Parietal lobe (tissue), 2 donors: ENCODE measurements around the gene ARID1A. TPM values are rescaled to one million over a fixed set of nuclear protein-coding genes. Genes with fewer than 3 reads are reported as not detected.

Source experiments
- small RNA-seq: library from RNA; depleted of rRNA; stranded (forward); fragments of <200 nt; gene quantifications from one replicate; pipeline ENCODE3, GENCODE V24; 2014; ENCODE audit warnings: low replicate concordance
- total RNA-seq: library from RNA; depleted of rRNA; stranded (reverse); fragments of >200 nt; gene quantifications from one replicate; pipeline ENCODE4 v1.2.3, GENCODE V29; 2014

The ARID1A gene
- 83.9 TPM for total RNA-seq

GRCh38 chr1:26695356-26696118 lies at the start of gene ARID1A:
Gene ARID1A (plus strand): TSS chr1:26696015. CDS start chr1:26696404, 389 bp downstream.

DNA sequence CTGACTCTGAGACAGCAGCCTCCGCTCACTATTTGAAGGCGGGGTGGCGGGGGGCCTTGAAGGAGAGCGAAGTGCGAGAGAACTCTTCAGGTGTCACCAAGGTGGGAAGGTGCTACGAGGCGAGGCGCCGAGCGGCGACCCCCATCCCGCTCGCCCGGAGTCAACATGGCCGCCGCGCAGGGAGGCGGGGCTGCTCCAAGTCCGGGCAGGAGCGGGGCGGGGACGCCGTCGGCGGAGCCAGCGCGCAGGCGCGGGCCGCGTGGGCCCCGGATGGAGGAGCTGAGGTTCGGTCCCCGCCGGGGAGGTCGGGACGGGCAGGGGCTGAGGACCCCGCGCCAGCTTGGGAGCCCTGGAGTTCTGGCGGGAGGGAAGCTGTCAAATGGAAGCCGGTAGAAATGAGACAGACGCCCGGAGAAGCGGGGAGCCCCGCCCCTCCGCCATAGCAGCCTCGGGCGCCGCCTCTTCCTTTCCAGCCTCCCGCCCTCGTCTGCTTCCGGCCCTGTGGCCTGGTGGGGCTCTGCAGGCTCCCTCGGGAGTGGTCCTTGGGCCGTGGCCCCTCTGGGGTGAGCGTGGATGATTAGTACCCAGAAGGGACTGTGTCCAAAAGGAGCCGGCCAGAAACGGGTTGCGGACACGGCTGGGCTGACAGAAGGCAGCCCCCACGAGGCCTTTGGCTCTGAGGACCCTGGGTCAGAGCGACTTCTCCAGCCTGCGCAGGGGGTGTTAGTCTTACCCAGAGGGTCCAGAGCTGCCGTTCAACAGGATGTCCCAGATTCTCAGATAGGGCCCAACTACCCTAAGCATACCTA lies 92.1 kb downstream of the ARID1A start, which contains the start of gene PIGV:
Gene PIGV, plus strand, starts transcription at position 245 of the 809 bp plus-strand sequence. CDS start 2,866 bp downstream, outside the sequence.

DNA sequence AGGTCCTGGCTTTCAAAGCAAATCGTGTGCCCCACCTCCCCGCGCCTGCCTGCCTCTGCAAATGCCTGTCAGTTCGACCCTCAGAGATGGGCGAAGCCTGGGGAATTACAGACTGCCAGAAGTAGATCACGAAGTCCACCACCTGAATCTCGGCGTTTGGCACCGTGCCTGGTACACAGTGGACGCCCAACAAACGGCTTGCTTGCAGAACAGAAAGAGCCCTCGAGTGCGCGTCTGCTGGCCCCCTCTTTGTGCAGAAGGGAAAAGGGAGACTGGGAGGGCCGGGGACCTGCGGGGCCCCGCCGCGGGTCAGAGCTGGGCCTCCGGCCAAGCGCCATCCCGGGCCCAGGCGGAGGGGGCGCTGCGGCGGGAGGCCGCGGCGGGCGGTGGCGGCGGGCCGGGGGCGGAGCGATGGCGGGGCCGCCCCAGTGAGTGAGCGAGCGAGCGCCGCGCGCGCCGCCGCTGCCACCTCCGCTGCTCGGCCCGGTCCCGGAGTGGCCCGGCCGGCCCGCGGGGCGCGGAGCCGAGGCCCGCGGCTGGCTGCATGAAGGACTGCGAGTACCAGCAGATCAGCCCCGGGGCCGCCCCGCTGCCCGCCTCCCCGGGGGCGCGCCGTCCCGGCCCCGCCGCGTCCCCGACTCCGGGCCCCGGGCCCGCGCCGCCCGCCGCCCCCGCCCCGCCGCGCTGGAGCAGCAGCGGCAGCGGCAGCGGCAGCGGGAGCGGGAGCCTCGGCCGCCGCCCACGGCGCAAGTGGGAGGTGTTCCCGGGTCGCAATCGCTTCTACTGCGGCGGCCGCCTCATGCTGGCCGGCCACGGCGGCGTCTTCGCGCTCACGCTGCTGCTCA lies 130.7 kb downstream of the ARID1A start, which contains the start of gene ZDHHC18:
Gene ZDHHC18, plus strand, starts transcription at position 428 of the 845 bp plus-strand sequence. Its CDS starts 117 bp downstream, at position 545.

Small RNA genes within 50 kb of the gene (small RNA-seq; reads per million reads assigned to genes)
- gene AL627082.1, result not detected
- gene RN7SL165P, result not detected

Other genes starting within 250 kb of the ARID1A start
- gene HMGN2, start 223.6 kb upstream of the ARID1A start, total RNA-seq, result 243 TPM
- gene RPS6KA1, start 166.3 kb upstream of the ARID1A start, total RNA-seq, result 3.4 TPM
- gene PIGV, start 91.9 kb downstream of the ARID1A start, total RNA-seq, result 5.3 TPM
- gene ZDHHC18, start 130.7 kb downstream of the ARID1A start, total RNA-seq, result 15.7 TPM
- gene SFN, start 167.1 kb downstream of the ARID1A start, total RNA-seq, result 0.63 TPM
- 14.7 TPM for gene GPN2, start 194.3 kb downstream of the ARID1A start, total RNA-seq
- 12.5 TPM for gene GPATCH3, start 204.5 kb downstream of the ARID1A start, total RNA-seq
- gene NR0B2, start 218.0 kb downstream of the ARID1A start, total RNA-seq, result not detected
- 21.6 TPM for gene NUDC, start 225.7 kb downstream of the ARID1A start, total RNA-seq